ENCODE results near the gene STAB1.

The STAB1 gene

DNA sequence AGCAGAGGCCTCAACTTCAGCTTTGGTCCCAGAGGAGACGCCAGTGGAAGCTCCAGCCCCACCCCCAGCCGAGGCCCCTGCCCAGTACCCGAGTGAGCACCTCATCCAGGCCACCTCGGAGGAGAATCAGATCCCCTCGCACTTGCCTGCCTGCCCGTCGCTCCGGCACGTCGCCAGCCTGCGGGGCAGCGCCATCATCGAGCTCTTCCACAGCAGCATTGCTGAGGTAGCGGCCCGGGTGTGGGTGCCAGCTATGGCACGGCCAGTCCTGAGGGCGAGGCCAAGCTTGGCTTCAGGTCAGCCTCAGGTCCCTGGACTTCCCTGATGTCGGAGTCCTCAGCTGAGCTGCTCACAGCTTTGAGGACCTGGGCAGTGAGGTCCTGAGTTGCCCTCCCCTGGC is 5.7 kb upstream of the STAB1 start:
- peaks cover 54% of the 10 kb centered on the region for H3K36me3 Mint-ChIP-seq
- no peak for ATAC-seq
- H3K27ac Mint-ChIP-seq: no peak overlapping the region
- H3K4me3 Mint-ChIP-seq: no peak overlapping the region
- no peaks in the 10 kb centered on the region for H3K27me3 Mint-ChIP-seq
- no peaks in the 10 kb centered on the region for H3K9me3 Mint-ChIP-seq
- H3K4me1 Mint-ChIP-seq: no peaks in the 10 kb centered on the region

DNA sequence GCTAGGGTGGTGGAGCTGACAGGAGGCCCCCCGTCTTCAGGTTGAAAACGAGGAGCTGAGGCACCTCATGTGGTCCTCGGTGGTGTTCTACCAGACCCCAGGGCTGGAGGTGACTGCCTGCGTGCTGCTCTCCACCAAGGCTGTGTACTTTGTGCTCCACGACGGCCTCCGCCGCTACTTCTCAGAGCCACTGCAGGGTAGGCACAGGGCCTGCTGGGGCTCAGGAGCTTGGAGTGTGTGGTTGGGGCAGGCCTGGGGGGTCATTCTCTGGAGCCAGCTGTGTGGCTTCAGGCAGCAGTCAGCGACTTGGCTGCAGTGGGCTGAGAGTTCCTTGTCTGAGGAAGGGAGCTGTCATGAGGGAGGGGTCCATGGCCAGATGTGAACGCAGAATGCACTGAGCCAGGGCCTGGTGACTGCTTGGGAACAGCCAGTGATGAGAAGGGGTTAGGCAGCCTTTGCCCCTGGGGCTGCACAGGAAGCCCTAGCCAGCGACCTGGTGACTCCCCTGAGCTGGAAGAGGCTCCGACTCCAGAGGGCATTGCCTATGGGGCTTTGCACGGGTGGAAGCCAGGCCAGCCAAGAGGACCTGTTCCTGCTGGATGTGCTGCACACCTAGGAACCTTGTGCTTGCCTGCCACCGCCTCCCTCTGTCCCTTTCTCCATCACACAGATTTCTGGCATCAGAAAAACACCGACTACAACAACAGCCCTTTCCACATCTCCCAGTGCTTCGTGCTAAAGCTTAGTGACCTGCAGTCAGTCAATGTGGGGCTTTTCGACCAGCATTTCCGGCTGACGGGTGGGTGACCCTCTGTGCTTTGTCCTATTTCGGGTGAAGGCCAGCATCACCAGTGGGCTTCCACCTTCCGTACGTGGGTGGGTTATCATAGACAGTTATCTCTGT is 4.9 kb upstream of the STAB1 start:
- no peaks in the 10 kb centered on the region for H3K9me3 Mint-ChIP-seq
- H3K27me3 Mint-ChIP-seq: no peaks in the 10 kb centered on the region
- no peak overlapping the region for H3K4me3 Mint-ChIP-seq
- no peak for ATAC-seq
- no peaks in the 10 kb centered on the region for H3K4me1 Mint-ChIP-seq
- no peak overlapping the region for H3K27ac Mint-ChIP-seq
- H3K36me3 Mint-ChIP-seq: peaks cover 52% of the 10 kb centered on the region

DNA sequence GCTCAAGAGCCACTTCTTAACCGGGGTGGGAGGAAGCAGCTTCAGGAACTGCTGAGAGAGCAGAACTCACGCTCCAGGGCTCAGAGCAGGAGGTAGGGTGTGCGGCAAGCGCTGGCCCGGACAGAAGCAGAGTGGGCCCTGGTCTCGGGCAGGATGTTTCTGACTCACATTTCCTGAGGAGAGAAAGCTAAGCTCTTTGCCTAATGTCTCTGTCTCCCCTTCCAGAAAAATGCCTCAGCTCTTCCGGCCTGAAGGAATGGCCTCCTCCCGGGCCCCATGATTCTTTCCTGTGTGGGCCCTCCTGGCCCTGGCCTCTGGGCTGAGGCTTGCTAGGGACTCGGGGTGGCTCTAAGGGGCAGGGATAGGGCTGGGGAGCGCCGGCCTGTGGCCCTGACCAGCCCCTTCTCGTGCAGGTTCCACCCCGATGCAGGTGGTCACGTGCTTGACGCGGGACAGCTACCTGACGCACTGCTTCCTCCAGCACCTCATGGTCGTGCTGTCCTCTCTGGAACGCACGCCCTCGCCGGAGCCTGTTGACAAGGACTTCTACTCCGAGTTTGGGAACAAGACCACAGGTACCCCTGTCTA is 4.1 kb upstream of the STAB1 start:
- Mint-ChIP-seq H3K27me3 (no peaks in the 10 kb centered on the region), H3K9me3 (no peaks in the 10 kb centered on the region), H3K36me3 (peaks cover 48% of the 10 kb centered on the region), H3K4me1 (no peaks in the 10 kb centered on the region), H3K27ac (no peak overlapping the region), H3K4me3 (no peak overlapping the region)
- no peak for ATAC-seq

DNA sequence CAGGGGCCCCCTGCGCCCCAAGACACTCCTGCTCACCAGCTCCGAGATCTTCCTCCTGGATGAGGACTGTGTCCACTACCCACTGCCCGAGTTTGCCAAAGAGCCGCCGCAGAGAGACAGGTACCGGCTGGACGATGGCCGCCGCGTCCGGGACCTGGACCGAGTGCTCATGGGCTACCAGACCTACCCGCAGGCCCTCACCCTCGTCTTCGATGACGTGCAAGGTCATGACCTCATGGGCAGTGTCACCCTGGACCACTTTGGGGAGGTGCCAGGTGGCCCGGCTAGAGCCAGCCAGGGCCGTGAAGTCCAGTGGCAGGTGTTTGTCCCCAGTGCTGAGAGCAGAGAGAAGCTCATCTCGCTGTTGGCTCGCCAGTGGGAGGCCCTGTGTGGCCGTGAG is 3.1 kb upstream of the STAB1 start:
- Mint-ChIP-seq H3K9me3 (no peaks in the 10 kb centered on the region), H3K4me3 (no peak overlapping the region), H3K36me3 (peaks cover 42% of the 10 kb centered on the region), H3K27ac (no peak overlapping the region), H3K4me1 (no peaks in the 10 kb centered on the region), H3K27me3 (no peaks in the 10 kb centered on the region)
- no peak for ATAC-seq

DNA sequence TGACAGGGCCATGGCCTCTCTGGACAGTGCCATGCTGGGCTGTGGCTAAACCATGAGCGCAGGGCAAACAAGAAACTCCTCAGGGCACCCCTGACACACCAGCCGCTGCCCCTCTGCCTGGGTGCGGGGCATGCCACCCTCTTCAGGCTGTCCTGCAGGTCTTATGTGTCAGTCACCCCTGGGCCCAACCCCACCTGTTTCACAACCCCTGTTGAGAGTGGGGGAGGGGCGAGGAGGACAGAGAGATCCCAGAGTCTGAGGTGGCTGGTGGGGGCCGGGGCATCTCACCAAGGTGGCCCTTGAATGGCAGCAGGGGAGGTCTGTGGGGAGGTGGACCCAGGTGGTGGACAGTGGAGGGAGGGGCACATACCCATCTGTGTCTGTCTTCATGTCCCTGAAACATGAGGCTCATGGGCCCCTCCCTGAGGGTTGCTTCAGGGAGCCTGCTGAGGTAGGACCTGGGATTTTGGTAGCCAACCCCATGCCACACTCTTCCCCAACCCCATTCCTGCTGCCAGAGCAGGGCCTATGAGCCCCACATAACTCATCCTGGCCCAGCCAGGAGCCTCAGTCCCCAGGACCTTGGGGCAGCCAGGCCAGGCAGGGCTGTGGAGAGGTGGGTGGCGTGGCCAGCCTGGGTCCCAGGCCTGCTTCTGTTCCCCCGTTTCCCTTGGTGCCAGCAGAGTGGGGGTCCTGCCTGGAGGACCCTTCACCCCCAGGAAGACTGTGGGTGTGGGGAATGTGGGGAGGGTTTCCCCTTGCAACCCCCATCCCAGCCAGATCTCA is 1.7 kb upstream of the STAB1 start:
- Mint-ChIP-seq H3K27me3 (no peaks in the 10 kb centered on the region), H3K36me3 (peaks cover 28% of the 10 kb centered on the region)

DNA sequence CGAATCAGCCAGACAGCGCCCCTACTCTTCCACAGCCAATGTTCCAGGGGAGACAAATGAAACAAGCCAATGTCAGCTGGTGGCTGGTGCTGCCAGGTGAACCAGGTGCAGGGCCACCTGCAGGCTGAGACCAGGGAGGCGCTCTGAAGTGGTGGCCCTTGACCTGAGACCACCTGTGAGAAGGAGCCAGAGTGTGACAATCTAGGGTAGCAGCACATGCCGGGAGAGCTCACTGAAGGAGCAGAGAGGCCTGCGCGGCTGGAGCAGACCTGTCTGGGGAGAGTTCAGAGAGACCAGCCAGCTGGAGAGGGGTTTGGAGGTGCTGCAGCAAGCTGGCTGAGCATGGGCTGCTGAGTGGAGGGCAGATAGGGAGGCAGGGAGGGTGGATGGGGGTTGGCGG is 693 bp upstream of the STAB1 start:
- Mint-ChIP-seq H3K27ac (no peak overlapping the region), H3K36me3 (peaks cover 21% of the 10 kb centered on the region), H3K9me3 (no peaks in the 10 kb centered on the region), H3K4me3 (no peak overlapping the region), H3K4me1 (peaks cover 13% of the 10 kb centered on the region), H3K27me3 (no peaks in the 10 kb centered on the region)
- ATAC-seq: no peak

More for the DNA sequence above, 1.7 kb upstream of the STAB1 start:
- ATAC-seq: no peak
- Mint-ChIP-seq H3K4me3 (no peak overlapping the region), H3K4me1 (peaks cover 2% of the 10 kb centered on the region), H3K27ac (no peak overlapping the region), H3K9me3 (no peaks in the 10 kb centered on the region)

DNA sequence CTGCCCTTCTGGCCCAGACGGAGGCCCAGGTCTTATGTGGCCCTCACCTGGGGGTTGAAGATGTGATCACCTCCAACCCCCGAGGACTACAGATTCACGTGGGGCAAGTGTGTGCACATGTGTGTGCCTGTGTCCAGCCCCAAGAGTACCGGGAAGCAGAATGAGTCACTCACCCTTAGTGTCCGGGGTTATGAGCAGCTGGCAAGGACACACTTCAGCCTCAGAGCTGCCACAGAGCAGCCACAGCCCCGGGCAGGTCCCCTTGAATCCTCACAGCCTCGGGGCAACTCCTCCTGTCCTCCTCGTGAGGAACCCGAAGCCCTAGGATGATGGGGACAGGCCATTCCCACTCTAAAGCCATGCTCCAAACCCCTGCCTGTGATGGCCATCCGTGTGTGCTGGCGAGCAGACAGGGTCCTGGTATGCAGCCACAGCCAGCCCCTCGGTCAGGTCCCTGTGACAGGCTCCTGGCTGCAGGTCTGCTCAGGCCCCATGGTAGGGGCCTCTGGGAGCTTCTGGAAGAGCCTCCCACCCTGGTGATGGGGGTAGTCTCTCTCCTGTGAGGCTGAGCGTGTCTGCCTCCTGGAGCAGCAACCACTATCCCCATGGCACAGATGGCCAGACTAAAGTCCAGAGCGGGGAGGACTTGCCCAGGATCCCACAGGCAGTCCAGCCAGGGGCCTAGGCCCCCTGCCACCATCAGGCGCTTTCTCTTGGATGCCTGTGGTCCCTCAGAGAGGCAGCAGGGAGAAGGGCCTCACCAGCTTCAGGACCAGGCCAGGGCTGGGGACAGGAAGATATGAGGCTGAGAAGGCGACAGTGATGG is 852 bp downstream of the STAB1 start:
- Mint-ChIP-seq H3K4me1 (peaks cover 19% of the 10 kb centered on the region), H3K9me3 (no peaks in the 10 kb centered on the region)

DNA sequence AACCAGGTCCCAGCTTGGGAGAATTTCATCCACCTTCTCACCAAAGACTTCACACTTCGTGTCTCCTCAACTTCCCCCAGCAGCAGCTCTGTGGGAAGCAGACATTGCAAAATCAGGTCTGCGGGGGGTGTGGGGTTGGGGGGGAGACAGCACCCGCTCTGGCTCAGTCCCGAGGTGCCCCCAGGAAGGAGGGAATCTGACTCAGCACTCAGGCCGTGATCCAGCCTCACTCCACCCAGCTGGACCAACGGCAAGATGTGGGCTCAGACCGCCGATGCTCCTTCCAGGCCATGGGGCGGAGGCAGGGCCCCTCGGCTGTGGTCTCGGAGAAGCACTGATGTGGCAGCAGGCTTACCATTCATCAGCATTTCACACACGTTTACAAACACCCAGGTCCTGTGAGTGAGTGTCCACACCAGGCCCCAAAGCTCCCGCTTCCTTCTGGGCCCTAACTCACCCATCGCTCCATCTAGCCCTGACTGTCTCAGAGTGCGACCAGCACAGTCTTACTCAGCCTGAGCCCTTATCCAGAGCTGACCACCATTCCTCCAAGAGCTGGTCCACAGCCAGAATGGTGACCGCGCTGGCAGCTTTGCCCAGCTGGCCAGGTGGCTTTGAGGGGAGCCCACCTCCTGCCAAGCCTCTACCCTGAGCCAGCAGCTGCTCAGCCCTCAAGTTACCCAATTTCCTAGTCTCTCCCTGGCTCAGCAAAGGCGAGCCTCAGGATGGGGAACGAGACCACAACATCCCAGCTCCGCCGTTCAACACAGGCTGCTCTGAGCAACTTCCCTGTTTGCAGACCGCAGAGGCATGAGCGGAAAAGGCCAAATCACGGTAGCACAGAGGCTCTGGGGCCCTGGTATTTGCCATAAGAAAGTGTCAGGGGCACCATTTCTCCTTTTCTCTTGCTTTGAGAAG is 3.3 kb downstream of the STAB1 start:
- Mint-ChIP-seq H3K36me3 (no peaks in the 10 kb centered on the region), H3K27me3 (no peaks in the 10 kb centered on the region), H3K4me1 (peaks cover 19% of the 10 kb centered on the region), H3K9me3 (no peaks in the 10 kb centered on the region), H3K27ac (no peak overlapping the region), H3K4me3 (no peak overlapping the region)
- ATAC-seq: peak; percentile 73

More for the DNA sequence above, 852 bp downstream of the STAB1 start:
- Mint-ChIP-seq H3K27ac (no peak overlapping the region), H3K27me3 (no peaks in the 10 kb centered on the region), H3K4me3 (no peak overlapping the region), H3K36me3 (peaks cover 14% of the 10 kb centered on the region)
- ATAC-seq: no peak

DNA sequence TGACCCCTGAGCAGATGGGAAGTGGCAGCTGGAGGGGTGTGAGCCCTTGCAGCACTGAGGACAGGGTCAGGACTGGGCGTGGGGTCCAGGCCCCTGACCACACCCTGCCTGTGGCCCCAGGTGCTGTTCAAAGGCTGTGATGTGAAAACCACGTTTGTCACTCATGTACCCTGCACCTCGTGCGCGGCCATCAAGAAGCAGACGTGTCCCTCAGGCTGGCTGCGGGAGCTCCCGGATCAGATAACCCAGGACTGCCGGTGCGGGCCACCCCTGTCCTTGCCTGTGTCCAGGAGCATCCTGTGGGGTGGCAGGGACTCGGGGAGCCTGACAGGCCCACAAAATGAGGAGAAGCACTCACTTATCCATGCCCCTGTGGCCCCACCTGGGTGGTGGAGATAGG is 5.9 kb downstream of the STAB1 start:
- Mint-ChIP-seq H3K9me3 (no peaks in the 10 kb centered on the region), H3K27ac (no peak overlapping the region)

DNA sequence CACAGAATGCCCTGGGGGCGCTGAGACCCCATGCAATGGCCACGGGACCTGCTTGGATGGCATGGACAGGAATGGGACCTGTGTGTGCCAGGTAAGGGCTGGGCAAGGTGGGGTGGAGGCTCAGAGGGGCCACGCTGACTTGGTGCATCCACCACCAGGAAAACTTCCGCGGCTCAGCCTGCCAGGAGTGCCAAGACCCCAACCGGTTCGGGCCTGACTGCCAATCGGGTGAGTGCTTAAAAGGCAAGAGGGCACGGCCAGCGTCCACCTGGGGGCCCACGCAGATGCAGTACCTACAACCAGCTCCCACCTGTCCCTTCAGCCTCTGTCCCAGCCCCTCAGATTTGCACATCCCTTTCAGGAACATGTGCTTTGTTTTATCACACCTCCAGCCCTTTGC is 6.9 kb downstream of the STAB1 start:
- Mint-ChIP-seq H3K4me1 (peaks cover 19% of the 10 kb centered on the region), H3K27me3 (peaks cover 22% of the 10 kb centered on the region), H3K4me3 (no peak overlapping the region), H3K27ac (no peak overlapping the region), H3K36me3 (no peaks in the 10 kb centered on the region), H3K9me3 (no peaks in the 10 kb centered on the region)
- no peak for ATAC-seq

More for the DNA sequence above, 5.9 kb downstream of the STAB1 start:
- ATAC-seq: no peak
- H3K4me3 Mint-ChIP-seq: no peak overlapping the region
- H3K27me3 Mint-ChIP-seq: peaks cover 18% of the 10 kb centered on the region
- H3K4me1 Mint-ChIP-seq: peaks cover 19% of the 10 kb centered on the region
- no peaks in the 10 kb centered on the region for H3K36me3 Mint-ChIP-seq

DNA sequence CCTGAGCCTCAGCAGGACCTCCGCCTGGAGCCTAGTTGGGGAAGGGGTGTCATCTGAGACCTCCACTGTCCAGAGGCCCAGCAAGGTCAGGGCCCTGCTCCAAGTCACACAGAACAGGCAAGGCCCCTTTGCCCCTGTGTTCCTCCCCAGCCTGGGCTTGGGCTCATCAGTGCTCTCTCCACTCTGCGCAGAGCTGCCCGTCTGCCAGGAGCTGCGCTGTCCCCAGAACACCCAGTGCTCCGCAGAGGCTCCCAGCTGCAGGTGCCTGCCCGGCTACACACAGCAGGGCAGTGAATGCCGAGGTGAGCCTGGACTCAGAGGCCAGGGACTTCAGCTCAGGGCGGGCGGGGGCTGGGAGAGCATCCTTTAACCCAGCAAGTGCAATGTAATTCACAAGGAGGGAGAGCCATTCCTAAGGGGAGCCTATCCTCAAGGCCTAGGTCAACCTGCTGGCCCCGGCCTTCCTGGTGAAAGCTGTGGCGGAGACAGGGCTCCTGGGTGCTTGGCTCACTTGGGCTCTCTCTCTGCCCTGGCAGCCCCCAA is 7.7 kb downstream of the STAB1 start:
- no peak for ATAC-seq
- Mint-ChIP-seq H3K27me3 (peaks cover 22% of the 10 kb centered on the region), H3K4me3 (no peak overlapping the region), H3K36me3 (no peaks in the 10 kb centered on the region), H3K4me1 (peaks cover 19% of the 10 kb centered on the region), H3K9me3 (no peaks in the 10 kb centered on the region), H3K27ac (no peak overlapping the region)

DNA sequence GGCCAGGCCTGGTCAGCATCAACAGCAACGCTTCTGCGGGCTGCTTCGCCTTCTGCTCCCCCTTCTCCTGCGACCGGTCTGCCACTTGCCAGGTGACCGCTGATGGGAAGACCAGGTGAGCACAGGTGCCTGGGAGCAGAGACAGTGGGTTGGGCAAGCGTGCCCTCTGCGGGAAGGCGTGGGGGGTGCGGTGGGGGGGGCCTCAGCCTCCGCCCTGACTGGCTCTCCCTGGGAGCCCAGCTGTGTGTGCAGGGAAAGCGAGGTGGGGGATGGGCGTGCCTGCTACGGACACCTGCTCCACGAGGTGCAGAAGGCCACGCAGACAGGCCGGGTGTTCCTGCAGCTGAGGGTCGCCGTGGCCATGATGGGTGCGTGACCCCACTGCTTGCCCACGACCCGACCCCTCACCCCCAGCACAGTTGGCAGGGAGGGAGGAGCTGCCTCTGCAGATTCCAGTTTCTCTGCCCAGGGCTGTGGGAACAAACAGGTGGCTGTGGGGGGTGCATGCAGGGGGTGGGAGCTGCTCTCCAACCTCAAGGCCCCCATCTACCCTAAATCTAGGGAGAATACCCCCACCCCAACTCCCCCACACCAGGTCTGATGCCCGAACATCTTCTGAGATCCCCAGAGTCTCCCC is 8.8 kb downstream of the STAB1 start:
- H3K9me3 Mint-ChIP-seq: no peaks in the 10 kb centered on the region
- H3K27ac Mint-ChIP-seq: no peak overlapping the region
- no peak overlapping the region for H3K4me3 Mint-ChIP-seq
- H3K4me1 Mint-ChIP-seq: peaks cover 12% of the 10 kb centered on the region
- H3K27me3 Mint-ChIP-seq: peaks cover 22% of the 10 kb centered on the region
- no peaks in the 10 kb centered on the region for H3K36me3 Mint-ChIP-seq
- no peak for ATAC-seq

DNA sequence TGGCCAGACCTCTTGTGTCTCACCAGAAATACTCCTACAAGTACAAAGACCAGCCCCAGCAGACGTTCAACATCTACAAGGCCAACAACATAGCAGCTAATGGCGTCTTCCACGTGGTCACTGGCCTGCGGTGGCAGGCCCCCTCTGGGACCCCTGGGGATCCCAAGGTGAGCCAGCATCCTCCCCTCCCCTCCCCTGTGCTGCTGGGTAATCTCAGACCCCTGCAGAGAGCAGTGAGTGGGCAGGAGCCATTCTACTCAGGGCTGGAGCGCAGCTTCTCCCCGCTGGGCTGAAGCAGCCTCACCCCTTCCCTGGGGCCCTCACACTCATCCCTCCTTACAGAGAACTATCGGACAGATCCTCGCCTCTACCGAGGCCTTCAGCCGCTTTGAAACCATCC is 9.8 kb downstream of the STAB1 start:
- peaks cover 4% of the 10 kb centered on the region for H3K4me1 Mint-ChIP-seq
- H3K9me3 Mint-ChIP-seq: no peaks in the 10 kb centered on the region
- H3K36me3 Mint-ChIP-seq: no peaks in the 10 kb centered on the region
- H3K27me3 Mint-ChIP-seq: peaks cover 22% of the 10 kb centered on the region
- no peak overlapping the region for H3K4me3 Mint-ChIP-seq
- H3K27ac Mint-ChIP-seq: no peak overlapping the region
- ATAC-seq: no peak

All from stimulated activated memory B cell treated with anti-CD40 and anti-IgM and Interleukin-4, amounts not matched to agents 10 μg/mL and 1 μg/mL and 100 μg/mL, for 72 hours (primary cell).